ENCODE results near the gene BPIFB4. TPM values are rescaled to one million over a fixed set of nuclear protein-coding genes. Genes with fewer than 3 reads are reported as not detected.

The BPIFB4 gene
- total and polyA plus RNA-seq, 2 donors from 2014 or later, result not detected

- Histone ChIP-seq H3K9ac (ENCODE audit: low read length in 3 of 3) (no peak overlapping the region), H3K4me1 (ENCODE audit: control insufficient read depth in 2 of 3, insufficient read depth in 2 of 3, low read depth in 1 of 3, low read length in 3 of 3) (no peaks in the 10 kb centered on the region), H3K27me3 (ENCODE audit: control insufficient read depth, insufficient read depth, low read length) (no peaks in the 10 kb centered on the region), H3K36me3 (ENCODE audit: control insufficient read depth in 2 of 3, insufficient read depth in 3 of 3, low read length in 3 of 3) (no peaks in the 10 kb centered on the region), H3K27ac (ENCODE audit: low read depth in 2 of 2, low read length in 2 of 2) (no peak overlapping the region), H3K9me3 (ENCODE audit: control insufficient read depth in 2 of 3, insufficient read depth in 1 of 3, low read length in 3 of 3) (no peaks in the 10 kb centered on the region), H3K4me3 (ENCODE audit: low read length in 3 of 3) (no peak overlapping the region)
- DNase-seq (no peak), FAIRE-seq (no peak)
- intact Hi-C loops (cut with DNase I), result no loop called here
- no peak for TF ChIP-seq CTCF (IDR thresholded peaks at IDR 0.05; ENCODE audit: borderline replicate concordance, extremely low read depth, insufficient read depth)
These were observed 6.7 kb downstream of the BPIFB4 start for GRCh38 chr20:33086052-33086722.

GRCh38 chr20:33091147-33091546 lies 11.7 kb downstream of the BPIFB4 start:
- Histone ChIP-seq H3K9ac (ENCODE audit: low read length in 3 of 3) (no peak overlapping the region), H3K27me3 (ENCODE audit: control insufficient read depth, insufficient read depth, low read length) (no peaks in the 10 kb centered on the region), H3K4me1 (ENCODE audit: control insufficient read depth in 2 of 3, insufficient read depth in 2 of 3, low read depth in 1 of 3, low read length in 3 of 3) (no peaks in the 10 kb centered on the region), H3K36me3 (ENCODE audit: control insufficient read depth in 2 of 3, insufficient read depth in 3 of 3, low read length in 3 of 3) (no peaks in the 10 kb centered on the region), H3K4me3 (ENCODE audit: low read length in 3 of 3) (no peak overlapping the region), H3K9me3 (ENCODE audit: control insufficient read depth in 2 of 3, insufficient read depth in 1 of 3, low read length in 3 of 3) (no peaks in the 10 kb centered on the region), H3K27ac (ENCODE audit: low read depth in 2 of 2, low read length in 2 of 2) (no peak overlapping the region)
- no peak for TF ChIP-seq CTCF (IDR thresholded peaks at IDR 0.05; ENCODE audit: borderline replicate concordance, extremely low read depth, insufficient read depth)
- FAIRE-seq, result no peak
- intact Hi-C loops (cut with DNase I), result no loop called here
- no peak for DNase-seq

GRCh38 chr20:33091693-33092092 lies 12.2 kb downstream of the BPIFB4 start:
- no peak for FAIRE-seq
- H3K9me3 ChIP-seq (ENCODE audit: control insufficient read depth in 2 of 3, insufficient read depth in 1 of 3, low read length in 3 of 3), result no peaks in the 10 kb centered on the region
- intact Hi-C loops (cut with DNase I), result no loop called here

More at GRCh38 chr20:33091693-33092092, 12.2 kb downstream of the BPIFB4 start:
- Histone ChIP-seq H3K36me3 (ENCODE audit: control insufficient read depth in 2 of 3, insufficient read depth in 3 of 3, low read length in 3 of 3) (no peaks in the 10 kb centered on the region), H3K27me3 (ENCODE audit: control insufficient read depth, insufficient read depth, low read length) (no peaks in the 10 kb centered on the region), H3K4me1 (ENCODE audit: control insufficient read depth in 2 of 3, insufficient read depth in 2 of 3, low read depth in 1 of 3, low read length in 3 of 3) (no peaks in the 10 kb centered on the region), H3K27ac (ENCODE audit: low read depth in 2 of 2, low read length in 2 of 2) (no peak overlapping the region), H3K4me3 (ENCODE audit: low read length in 3 of 3) (no peak overlapping the region), H3K9ac (ENCODE audit: low read length in 3 of 3) (no peak overlapping the region)
- no peak for TF ChIP-seq CTCF (IDR thresholded peaks at IDR 0.05; ENCODE audit: borderline replicate concordance, extremely low read depth, insufficient read depth)
- DNase-seq, result no peak
